Measurements from ENCODE around the gene FAM47E. TPM values are rescaled to one million over a fixed set of nuclear protein-coding genes. Genes with fewer than 3 reads are reported as not detected.

FAM47E gene
- total RNA-seq, 1 donor from 2014 or later, result 1.1 TPM

DNA sequence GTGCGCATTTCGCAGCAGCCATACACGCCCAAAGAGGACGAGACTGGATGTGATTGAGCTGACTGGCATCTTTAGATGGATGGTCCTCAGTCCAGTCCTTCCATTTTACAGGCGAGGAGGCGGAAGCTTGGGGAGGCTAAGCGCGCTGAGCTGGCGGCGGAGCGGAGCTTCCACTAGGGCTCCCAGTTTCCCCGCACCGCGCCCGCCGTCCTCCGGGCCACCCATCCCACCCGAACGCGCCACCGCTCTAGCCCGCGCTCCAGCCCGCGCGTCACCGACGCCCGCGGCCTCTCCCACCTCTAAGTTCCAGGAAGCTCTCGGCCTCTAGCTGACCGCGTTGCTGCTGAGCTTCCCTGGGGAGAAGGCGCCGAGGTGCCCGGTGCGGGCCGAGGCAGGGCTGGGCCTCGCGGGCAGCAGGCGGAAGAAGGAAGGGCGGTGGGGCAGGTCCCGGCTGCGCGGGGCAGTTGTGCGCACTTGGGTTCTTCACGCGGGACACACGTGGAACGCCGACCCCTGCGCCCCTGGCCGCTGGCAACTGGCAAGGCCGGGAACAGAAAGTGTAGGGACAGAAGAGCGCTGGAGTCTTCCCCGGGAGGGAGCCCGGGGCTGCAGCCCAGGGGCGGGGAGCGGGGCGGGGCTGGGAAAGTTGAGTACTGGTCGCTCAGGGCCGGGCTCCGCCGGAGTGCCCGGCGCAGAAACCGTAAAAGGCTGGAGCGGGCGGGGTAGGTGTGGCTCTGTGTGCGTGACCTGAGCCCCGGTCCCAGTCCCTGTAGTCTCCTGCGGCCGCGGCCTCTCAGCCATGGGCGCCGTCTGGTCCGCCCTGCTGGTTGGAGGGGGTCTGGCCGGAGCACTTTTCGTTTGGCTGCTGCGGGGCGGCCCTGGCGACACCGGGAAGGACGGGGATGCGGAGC, 54.7 kb downstream of the FAM47E start, which contains the start of gene STBD1:
STBD1 (plus strand) TSS at position 763 of the 911 bp plus-strand sequence; CDS start at position 800, 37 bp downstream.
- H3K36me3 Mint-ChIP-seq (ENCODE audit: low read depth, unreplicated experiment), result peaks cover 8% of the 10 kb centered on the region
- H3K27ac Mint-ChIP-seq (ENCODE audit: unreplicated experiment), result peak within 1 kb of the TSS; percentile 25
- H3K27me3 Mint-ChIP-seq (ENCODE audit: unreplicated experiment), result peaks cover 6% of the 10 kb centered on the region
- TF ChIP-seq, protein P1, sequence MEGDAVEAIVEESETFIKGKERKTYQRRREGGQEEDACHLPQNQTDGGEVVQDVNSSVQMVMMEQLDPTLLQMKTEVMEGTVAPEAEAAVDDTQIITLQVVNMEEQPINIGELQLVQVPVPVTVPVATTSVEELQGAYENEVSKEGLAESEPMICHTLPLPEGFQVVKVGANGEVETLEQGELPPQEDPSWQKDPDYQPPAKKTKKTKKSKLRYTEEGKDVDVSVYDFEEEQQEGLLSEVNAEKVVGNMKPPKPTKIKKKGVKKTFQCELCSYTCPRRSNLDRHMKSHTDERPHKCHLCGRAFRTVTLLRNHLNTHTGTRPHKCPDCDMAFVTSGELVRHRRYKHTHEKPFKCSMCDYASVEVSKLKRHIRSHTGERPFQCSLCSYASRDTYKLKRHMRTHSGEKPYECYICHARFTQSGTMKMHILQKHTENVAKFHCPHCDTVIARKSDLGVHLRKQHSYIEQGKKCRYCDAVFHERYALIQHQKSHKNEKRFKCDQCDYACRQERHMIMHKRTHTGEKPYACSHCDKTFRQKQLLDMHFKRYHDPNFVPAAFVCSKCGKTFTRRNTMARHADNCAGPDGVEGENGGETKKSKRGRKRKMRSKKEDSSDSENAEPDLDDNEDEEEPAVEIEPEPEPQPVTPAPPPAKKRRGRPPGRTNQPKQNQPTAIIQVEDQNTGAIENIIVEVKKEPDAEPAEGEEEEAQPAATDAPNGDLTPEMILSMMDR (IDR thresholded peaks at IDR 0.05; ENCODE audit: unreplicated experiment), result no peak
- H3K4me1 Mint-ChIP-seq (ENCODE audit: unreplicated experiment), result peaks cover 22% of the 10 kb centered on the region
- DNase-seq (ENCODE audit: low spot score), result peak; percentile 61
- no peaks in the 10 kb centered on the region for H3K9me3 Mint-ChIP-seq (ENCODE audit: unreplicated experiment)
- peak within 1 kb of the TSS; percentile 88 for H3K4me3 Mint-ChIP-seq (ENCODE audit: unreplicated experiment)

- TF ChIP-seq, protein P1 (IDR thresholded peaks at IDR 0.05; ENCODE audit: unreplicated experiment), result no peak
- H3K9me3 Mint-ChIP-seq (ENCODE audit: unreplicated experiment), result no peaks in the 10 kb centered on the region
- H3K27me3 Mint-ChIP-seq (ENCODE audit: unreplicated experiment), result peaks cover 6% of the 10 kb centered on the region
- peaks cover 8% of the 10 kb centered on the region for H3K36me3 Mint-ChIP-seq (ENCODE audit: low read depth, unreplicated experiment)
- peaks cover 20% of the 10 kb centered on the region for H3K4me1 Mint-ChIP-seq (ENCODE audit: unreplicated experiment)
- peak overlapping the region; percentile 88 for H3K4me3 Mint-ChIP-seq (ENCODE audit: unreplicated experiment)
- peak; percentile 47 for DNase-seq (ENCODE audit: low spot score)
- H3K27ac Mint-ChIP-seq (ENCODE audit: unreplicated experiment), result peak overlapping the region; percentile 25
Observed at GRCh38 chr4:76306882-76307659, 55.5 kb downstream of the FAM47E start.

GRCh38 chr4:76307660-76308014, 56.1 kb downstream of the FAM47E start:
- Mint-ChIP-seq H3K4me1 (ENCODE audit: unreplicated experiment) (peaks cover 15% of the 10 kb centered on the region), H3K27ac (ENCODE audit: unreplicated experiment) (peak overlapping the region; percentile 25), H3K36me3 (ENCODE audit: low read depth, unreplicated experiment) (peaks cover 8% of the 10 kb centered on the region), H3K27me3 (ENCODE audit: unreplicated experiment) (peaks cover 6% of the 10 kb centered on the region), H3K9me3 (ENCODE audit: unreplicated experiment) (no peaks in the 10 kb centered on the region), H3K4me3 (ENCODE audit: unreplicated experiment) (peak overlapping the region; percentile 88)
- TF ChIP-seq, protein P1 (IDR thresholded peaks at IDR 0.05; ENCODE audit: unreplicated experiment), result no peak
- DNase-seq (ENCODE audit: low spot score), result no peak

DNA sequence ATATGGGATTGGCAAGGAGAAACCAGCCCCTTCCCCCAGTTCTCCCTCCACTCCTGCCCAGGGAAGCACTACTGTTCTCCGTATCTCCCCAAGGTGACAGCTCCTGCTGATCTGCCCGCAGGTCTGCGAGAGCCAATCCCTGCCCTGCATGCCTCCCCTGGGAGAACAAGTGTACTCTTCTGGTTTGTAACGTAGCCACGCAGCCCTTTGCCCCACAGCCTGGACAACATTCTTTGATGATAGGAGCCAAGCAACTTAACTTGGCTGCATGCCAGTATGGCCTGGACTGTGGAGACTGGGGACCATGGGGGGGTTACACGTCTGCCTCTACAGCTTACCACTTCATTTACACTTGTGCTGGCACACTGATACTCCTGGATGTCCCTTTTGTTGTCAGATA, 57.0 kb downstream of the FAM47E start:
- TF ChIP-seq, protein P1 (IDR thresholded peaks at IDR 0.05; ENCODE audit: unreplicated experiment), result no peak
- Mint-ChIP-seq H3K9me3 (ENCODE audit: unreplicated experiment) (no peaks in the 10 kb centered on the region), H3K36me3 (ENCODE audit: low read depth, unreplicated experiment) (peaks cover 8% of the 10 kb centered on the region), H3K27me3 (ENCODE audit: unreplicated experiment) (peaks cover 6% of the 10 kb centered on the region), H3K4me1 (ENCODE audit: unreplicated experiment) (peaks cover 12% of the 10 kb centered on the region), H3K4me3 (ENCODE audit: unreplicated experiment) (peak overlapping the region; percentile 29), H3K27ac (ENCODE audit: unreplicated experiment) (no peak overlapping the region)
- no peak for DNase-seq (ENCODE audit: low spot score)

Measured in endothelial cell (in vitro differentiated cells).